Measurements from ENCODE around the gene PRUNE2. TPM values are rescaled to one million over a fixed set of nuclear protein-coding genes. Genes with fewer than 3 reads are reported as not detected.

Gene PRUNE2
- total RNA-seq, 1 donor from 2014 or later: under 0.01 TPM

DNA sequence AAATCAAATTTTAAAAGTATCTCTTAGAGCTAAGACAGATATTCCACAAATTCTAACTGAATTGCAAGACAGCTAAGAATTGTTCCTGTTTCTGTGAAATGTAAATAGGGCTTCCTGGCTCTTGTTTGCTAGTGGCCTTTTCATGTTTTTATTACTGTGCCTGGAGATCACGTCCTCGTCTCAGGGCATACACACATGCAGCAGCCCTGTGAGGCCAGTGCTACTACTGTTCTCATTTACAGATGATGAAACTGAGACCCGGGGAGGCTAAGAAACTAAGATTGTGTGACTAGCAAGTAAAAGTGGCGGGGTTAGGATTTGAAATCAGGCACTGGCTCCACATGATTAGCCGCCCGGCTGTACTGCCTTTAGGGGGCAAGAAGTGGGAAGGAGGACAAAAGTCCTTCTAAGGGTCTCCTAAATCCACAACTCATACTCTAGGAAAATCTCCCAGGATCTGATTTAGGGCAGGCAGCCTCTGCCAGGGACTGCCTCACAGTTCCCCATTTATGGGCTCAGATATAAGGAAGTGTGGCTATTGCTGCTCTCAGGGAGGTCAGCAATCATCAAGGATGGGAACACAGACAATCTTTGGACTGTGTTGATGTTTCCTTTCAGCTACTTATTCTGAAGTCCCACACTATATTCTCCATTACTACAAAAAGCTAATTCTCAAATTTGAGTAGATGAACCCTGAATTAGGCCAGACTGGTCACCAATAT, 7.9 kb downstream of the PRUNE2 start:
- H3K27me3 ChIP-seq (ENCODE audit: control insufficient read depth, insufficient read depth, low read length): no peaks in the 10 kb centered on the region
- FAIRE-seq: no peak
- no peak for DNase-seq (ENCODE audit: low read depth)
- TF ChIP-seq CTCF (IDR thresholded peaks at IDR 0.05; ENCODE audit: insufficient read depth, low read length, severe bottlenecking): no peak
- no peaks in the 10 kb centered on the region for H3K36me3 ChIP-seq (ENCODE audit: control insufficient read depth, insufficient read depth, low read length)
- H3K4me3 ChIP-seq (ENCODE audit: low read depth, low read length): no peak overlapping the region

DNA sequence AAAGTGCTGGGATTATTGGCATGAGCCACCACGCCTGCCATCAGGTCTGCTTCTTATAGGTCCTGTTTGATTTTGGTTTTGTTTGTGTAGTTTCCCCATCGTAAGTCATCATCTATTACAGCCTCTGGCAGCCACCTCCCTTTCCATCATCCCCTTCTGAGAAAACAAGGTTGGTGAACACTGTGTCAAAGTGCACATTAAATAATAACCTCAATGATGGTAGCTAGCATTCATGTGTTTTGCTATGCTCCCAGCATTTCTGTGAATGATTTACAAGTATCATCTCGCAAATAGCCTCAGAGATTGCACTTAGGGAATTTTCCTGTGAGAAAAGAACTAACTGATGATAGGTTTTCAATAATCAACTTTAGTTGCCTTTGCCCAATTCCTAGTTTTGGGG, 9.9 kb downstream of the PRUNE2 start:
- H3K27me3 ChIP-seq (ENCODE audit: control insufficient read depth, insufficient read depth, low read length): peaks cover 3% of the 10 kb centered on the region
- TF ChIP-seq CTCF (IDR thresholded peaks at IDR 0.05; ENCODE audit: insufficient read depth, low read length, severe bottlenecking): no peak
- no peak for FAIRE-seq
- H3K4me3 ChIP-seq (ENCODE audit: low read depth, low read length): no peak overlapping the region
- DNase-seq (ENCODE audit: low read depth): no peak
- no peaks in the 10 kb centered on the region for H3K36me3 ChIP-seq (ENCODE audit: control insufficient read depth, insufficient read depth, low read length)

- no peak overlapping the region for H3K4me3 ChIP-seq (ENCODE audit: low read depth, low read length)
- no peak for DNase-seq (ENCODE audit: low read depth)
- H3K36me3 ChIP-seq (ENCODE audit: control insufficient read depth, insufficient read depth, low read length): no peaks in the 10 kb centered on the region
- no peak for TF ChIP-seq CTCF (IDR thresholded peaks at IDR 0.05; ENCODE audit: insufficient read depth, low read length, severe bottlenecking)
- FAIRE-seq: no peak
- H3K27me3 ChIP-seq (ENCODE audit: control insufficient read depth, insufficient read depth, low read length): peaks cover 3% of the 10 kb centered on the region
Observed at GRCh38 chr9:76895186-76895585, 10.7 kb downstream of the PRUNE2 start.

DNA sequence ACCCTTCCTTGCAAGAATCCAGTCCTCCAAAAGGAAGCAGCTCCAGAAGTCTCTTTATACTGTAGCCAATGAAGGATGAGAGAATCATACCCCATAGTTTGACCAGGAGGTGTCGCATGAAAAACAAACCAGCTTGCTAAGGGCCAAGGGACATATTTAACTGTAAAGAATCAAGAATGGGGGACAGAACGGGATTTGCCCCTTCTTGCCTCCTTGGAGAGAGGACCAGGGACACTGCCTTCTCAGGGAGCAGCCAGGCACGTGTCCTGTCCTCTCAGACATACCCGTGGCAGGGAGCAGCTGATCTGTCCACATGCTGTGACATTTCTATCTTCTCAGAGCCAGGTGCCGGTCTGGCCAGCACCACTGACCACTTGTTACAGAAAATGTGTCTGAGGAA, 11.7 kb downstream of the PRUNE2 start:
- DNase-seq (ENCODE audit: low read depth): no peak
- TF ChIP-seq CTCF (IDR thresholded peaks at IDR 0.05; ENCODE audit: insufficient read depth, low read length, severe bottlenecking): no peak
- H3K36me3 ChIP-seq (ENCODE audit: control insufficient read depth, insufficient read depth, low read length): no peaks in the 10 kb centered on the region
- FAIRE-seq: no peak
- H3K4me3 ChIP-seq (ENCODE audit: low read depth, low read length): no peak overlapping the region
- H3K27me3 ChIP-seq (ENCODE audit: control insufficient read depth, insufficient read depth, low read length): peaks cover 3% of the 10 kb centered on the region

- FAIRE-seq (no peak), DNase-seq (ENCODE audit: low read depth) (no peak)
- Histone ChIP-seq H3K27me3 (ENCODE audit: control insufficient read depth, insufficient read depth, low read length) (peaks cover 3% of the 10 kb centered on the region), H3K4me3 (ENCODE audit: low read depth, low read length) (no peak overlapping the region), H3K36me3 (ENCODE audit: control insufficient read depth, insufficient read depth, low read length) (no peaks in the 10 kb centered on the region)
- no peak for TF ChIP-seq CTCF (IDR thresholded peaks at IDR 0.05; ENCODE audit: insufficient read depth, low read length, severe bottlenecking)
Observed at GRCh38 chr9:76893395-76893932, 12.4 kb downstream of the PRUNE2 start.

DNA sequence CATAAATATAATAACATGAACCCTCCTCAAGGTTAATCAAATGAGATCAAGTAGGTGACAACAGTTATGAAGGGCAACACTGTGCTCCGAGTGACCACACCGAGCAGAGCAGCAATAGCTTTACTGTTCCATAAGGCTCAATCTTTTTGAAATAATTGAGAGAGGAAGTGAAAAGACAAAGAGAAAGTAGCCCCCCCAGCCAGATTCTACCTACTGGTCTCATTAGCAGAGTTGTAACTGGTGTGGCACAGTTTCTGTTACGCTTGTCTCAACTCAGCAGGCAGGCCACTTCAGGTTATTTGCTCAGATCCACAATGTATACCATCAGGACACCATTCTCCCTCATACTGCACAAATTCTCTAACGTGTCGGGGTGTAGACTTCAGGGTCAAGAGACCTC, 14.0 kb downstream of the PRUNE2 start:
- no peak for TF ChIP-seq CTCF (IDR thresholded peaks at IDR 0.05; ENCODE audit: insufficient read depth, low read length, severe bottlenecking)
- Histone ChIP-seq H3K27me3 (ENCODE audit: control insufficient read depth, insufficient read depth, low read length) (peaks cover 3% of the 10 kb centered on the region), H3K4me3 (ENCODE audit: low read depth, low read length) (no peak overlapping the region), H3K36me3 (ENCODE audit: control insufficient read depth, insufficient read depth, low read length) (no peaks in the 10 kb centered on the region)
- no peak for FAIRE-seq
- no peak for DNase-seq (ENCODE audit: low read depth)

Data from bronchial epithelial cell (primary cell).